ENCODE measurements around the gene GLUD1. TPM values are rescaled to one million over a fixed set of nuclear protein-coding genes. Genes with fewer than 3 reads are reported as not detected.

GLUD1 gene
- total RNA-seq, 2 experiments from 2014 or later: 98.5 to 109 TPM

DNA sequence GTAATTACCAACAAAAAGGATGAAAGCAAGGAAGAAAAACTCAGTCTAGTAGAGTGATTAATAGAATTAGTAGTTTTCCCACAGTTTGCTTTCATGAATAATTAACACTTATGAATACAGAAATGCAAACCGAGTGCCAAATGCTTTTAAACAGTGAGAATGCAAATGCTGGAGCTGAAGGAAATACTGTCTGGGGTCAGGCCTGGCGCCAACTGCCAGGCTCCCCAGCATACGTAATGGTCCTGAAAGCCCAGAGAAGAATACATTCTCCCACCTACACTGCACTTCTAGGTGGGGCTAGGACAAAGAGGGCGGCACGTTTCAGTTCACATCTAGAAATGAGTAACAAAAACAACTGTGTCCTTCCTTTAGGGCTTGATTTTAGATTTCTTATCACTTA is 30.0 kb downstream of the GLUD1 start:
- Histone ChIP-seq H2AFZ (ENCODE audit: low read length) (no peak overlapping the region), H4K20me1 (ENCODE audit: insufficient read depth, low read length) (no peaks in the 10 kb centered on the region), H3K27ac (ENCODE audit: low read depth, low read length, poor library complexity, severe bottlenecking) (no peak overlapping the region), H3K36me3 (ENCODE audit: insufficient read depth, low read length) (peaks cover 92% of the 10 kb centered on the region), H3K4me1 (ENCODE audit: insufficient read depth, low read length, poor library complexity, severe bottlenecking) (no peaks in the 10 kb centered on the region), H3K4me3 (ENCODE audit: low read depth, low read length, poor library complexity, severe bottlenecking) (no peak overlapping the region), H3K9me2 (ENCODE audit: insufficient read depth, low read length) (no peaks in the 10 kb centered on the region), H3K79me2 (ENCODE audit: insufficient read depth, low read depth, low read length) (no peaks in the 10 kb centered on the region), H3K4me2 (ENCODE audit: low read length) (no peak overlapping the region), H3K9me3 (ENCODE audit: low read length) (no peaks in the 10 kb centered on the region)
- intact Hi-C loops (cut with micrococcal nuclease; ENCODE audit: unreplicated experiment): no loop called here
- TF ChIP-seq EZH2phosphoT487 (IDR thresholded peaks at IDR 0.05; ENCODE audit: borderline replicate concordance, low read depth, low read length): no peak
- no peak for TF ChIP-seq CTCF (conservative IDR thresholded peaks at IDR 0.05; ENCODE audit: low read length)
- ChIA-PET CTCF (ENCODE audit: unreplicated experiment) (no interaction called here), POLR2A (interaction anchor here (0.6 kb wide), 1 partner anchor 1530 kb away, joined by 3 read pairs; no protein-coding TSS in a partner anchor)
- no TSS peak for BruUV-seq (replicated peaks)
- DNase-seq (ENCODE audit: low spot score): no peak

- DNase-seq (ENCODE audit: low spot score): no peak
- H4K20me1 ChIP-seq (ENCODE audit: insufficient read depth, low read length): no peaks in the 10 kb centered on the region
- no peak overlapping the region for H3K27ac ChIP-seq (ENCODE audit: low read depth, low read length, poor library complexity, severe bottlenecking)
- ChIA-PET CTCF (ENCODE audit: unreplicated experiment) (interaction anchor here (0.6 kb wide), 1 partner anchor 120 kb away, joined by 4 read pairs; no protein-coding TSS in a partner anchor), POLR2A (no interaction called here)
- intact Hi-C loops (cut with micrococcal nuclease; ENCODE audit: unreplicated experiment): no loop called here
- peaks cover 93% of the 10 kb centered on the region for H3K36me3 ChIP-seq (ENCODE audit: insufficient read depth, low read length)
- no peaks in the 10 kb centered on the region for H3K4me1 ChIP-seq (ENCODE audit: insufficient read depth, low read length, poor library complexity, severe bottlenecking)
- BruUV-seq (replicated peaks): no TSS peak
- TF ChIP-seq EZH2phosphoT487 (IDR thresholded peaks at IDR 0.05; ENCODE audit: borderline replicate concordance, low read depth, low read length) (no peak), CTCF (conservative IDR thresholded peaks at IDR 0.05; ENCODE audit: low read length) (no peak)
- no peaks in the 10 kb centered on the region for H3K9me3 ChIP-seq (ENCODE audit: low read length)
- no peaks in the 10 kb centered on the region for H3K9me2 ChIP-seq (ENCODE audit: insufficient read depth, low read length)
- no peaks in the 10 kb centered on the region for H3K79me2 ChIP-seq (ENCODE audit: insufficient read depth, low read depth, low read length)
- no peak overlapping the region for H3K4me3 ChIP-seq (ENCODE audit: low read depth, low read length, poor library complexity, severe bottlenecking)
- no peak overlapping the region for H2AFZ ChIP-seq (ENCODE audit: low read length)
- no peak overlapping the region for H3K4me2 ChIP-seq (ENCODE audit: low read length)
These were observed 34.2 kb downstream of the GLUD1 start for GRCh38 chr10:87060280-87060928.

DNA sequence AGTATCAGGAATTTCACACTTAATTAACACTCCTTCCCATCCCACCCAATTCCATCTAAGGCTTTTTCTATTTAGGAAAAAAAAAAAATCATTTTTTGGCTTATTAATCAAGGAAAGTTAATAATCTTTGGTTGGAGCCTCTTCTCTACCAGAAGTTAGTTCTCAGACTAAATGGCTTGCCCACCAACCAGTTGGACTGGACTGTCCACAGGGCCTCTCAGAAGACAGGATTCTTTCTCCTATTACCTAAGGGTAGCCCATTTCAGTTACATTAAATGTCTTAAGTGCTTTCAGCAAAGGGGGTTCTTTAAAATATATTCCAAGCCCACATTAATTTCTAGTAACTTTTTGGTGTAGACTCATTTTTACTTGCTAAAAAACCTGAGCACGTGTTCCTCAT is 35.2 kb downstream of the GLUD1 start:
- Histone ChIP-seq H3K79me2 (ENCODE audit: insufficient read depth, low read depth, low read length) (no peaks in the 10 kb centered on the region), H2AFZ (ENCODE audit: low read length) (no peak overlapping the region), H3K4me1 (ENCODE audit: insufficient read depth, low read length, poor library complexity, severe bottlenecking) (no peaks in the 10 kb centered on the region), H3K4me2 (ENCODE audit: low read length) (no peak overlapping the region), H3K27ac (ENCODE audit: low read depth, low read length, poor library complexity, severe bottlenecking) (no peak overlapping the region), H4K20me1 (ENCODE audit: insufficient read depth, low read length) (no peaks in the 10 kb centered on the region), H3K36me3 (ENCODE audit: insufficient read depth, low read length) (peaks cover 94% of the 10 kb centered on the region), H3K9me2 (ENCODE audit: insufficient read depth, low read length) (no peaks in the 10 kb centered on the region), H3K4me3 (ENCODE audit: low read depth, low read length, poor library complexity, severe bottlenecking) (no peak overlapping the region), H3K9me3 (ENCODE audit: low read length) (no peaks in the 10 kb centered on the region)
- BruUV-seq (replicated peaks): no TSS peak
- intact Hi-C loops (cut with micrococcal nuclease; ENCODE audit: unreplicated experiment): no loop called here
- ChIA-PET CTCF (ENCODE audit: unreplicated experiment) (no interaction called here), POLR2A (interaction anchor here (0.6 kb wide), 1 partner anchor 11 kb away, joined by 5 read pairs; no protein-coding TSS in a partner anchor)
- no peak for DNase-seq (ENCODE audit: low spot score)
- TF ChIP-seq CTCF (conservative IDR thresholded peaks at IDR 0.05; ENCODE audit: low read length) (no peak), EZH2phosphoT487 (IDR thresholded peaks at IDR 0.05; ENCODE audit: borderline replicate concordance, low read depth, low read length) (no peak)
